HepG2 (cell line): ENCODE results near the gene CASZ1. TPM values are rescaled to one million over a fixed set of nuclear protein-coding genes. Genes with fewer than 3 reads are reported as not detected.

Experiments
- CBX5 ChIP-seq: sonication (generic); formaldehyde crosslinking; IDR thresholded peaks from 2 replicates; pipeline ENCODE4 v1.4.0; 2020; ENCODE audit warnings: missing genetic modification reagents, borderline replicate concordance
- CEBPB ChIP-seq: IDR thresholded peaks from 2 replicates; pipeline ENCODE4 v1.6.1; 2011; ENCODE audit warnings: low read depth, low read length, improper control_type of control experiment, borderline replicate concordance
- ETV6 ChIP-seq: sonication (generic); formaldehyde crosslinking; conservative IDR thresholded peaks from 2 replicates; pipeline ENCODE4 v1.4.0; 2020; ENCODE audit warnings: missing genetic modification reagents
- GZF1 ChIP-seq: sonication (generic); formaldehyde crosslinking; IDR thresholded peaks from 2 replicates; pipeline ENCODE4 v1.5.1; 2020; ENCODE audit warnings: mild to moderate bottlenecking, missing genetic modification reagents
- HMGXB4 ChIP-seq, 2 experiments: sonication (generic) in 1 of 2; formaldehyde crosslinking in 1 of 2; IDR thresholded peaks; 2 replicates each; pipeline versions ENCODE4 v1.4.0 to v1.6.1; 2018 to 2020; ENCODE audit warnings: missing genetic modification reagents in 2 of 2, borderline replicate concordance in 1 of 2, low read depth in 1 of 2, mild to moderate bottlenecking in 1 of 2, missing biosample characterization in 1 of 2
- HOMEZ ChIP-seq: IDR thresholded peaks from 2 replicates; pipeline ENCODE4 v1.6.1; 2016; ENCODE audit warnings: low read depth
- KAT8 ChIP-seq: IDR thresholded peaks from 2 replicates; pipeline ENCODE4 v1.6.1; 2016; ENCODE audit warnings: missing genetic modification reagents, missing compliant biosample characterization
- NCOA2 ChIP-seq: sonication (generic); formaldehyde crosslinking; IDR thresholded peaks from 2 replicates; pipeline ENCODE4 v1.8.0; 2022; ENCODE audit warnings: inconsistent platforms
- NFKB2 ChIP-seq: sonication (generic); formaldehyde crosslinking; IDR thresholded peaks from 2 replicates; pipeline ENCODE4 v1.4.0; 2020; ENCODE audit warnings: missing genetic modification reagents, borderline replicate concordance
- SIN3A ChIP-seq: IDR thresholded peaks from 2 replicates; pipeline ENCODE4 v1.6.1; 2011; ENCODE audit warnings: low read depth, mild to moderate bottlenecking, control low read depth, low read length, borderline replicate concordance
- SP5 ChIP-seq: IDR thresholded peaks from 2 replicates; pipeline ENCODE4 v1.6.1; 2016; ENCODE audit warnings: low read depth, borderline replicate concordance
- TBX2 ChIP-seq: sonication (generic); formaldehyde crosslinking; IDR thresholded peaks from 2 replicates; pipeline ENCODE4 v1.5.0; 2020; ENCODE audit warnings: missing genetic modification reagents, mild to moderate bottlenecking, borderline replicate concordance
- U2AF2 ChIP-seq: fragments of 200-400 bp; formaldehyde crosslinking; IDR thresholded peaks from 2 replicates; pipeline ENCODE4 v1.6.1; 2017; ENCODE audit warnings: low read depth, mild to moderate bottlenecking, low read length
- ZFX ChIP-seq: sonication (generic); formaldehyde crosslinking; IDR thresholded peaks from 2 replicates; pipeline ENCODE4 v1.4.0; 2020; ENCODE audit warnings: mild to moderate bottlenecking, low read depth, missing genetic modification reagents, moderate library complexity
- ZKSCAN1 ChIP-seq: fragments of 150-350 bp; IDR thresholded peaks from 2 replicates; pipeline ENCODE4 v1.6.1; 2014; ENCODE audit warnings: low read length
- ZNF292 ChIP-seq: sonication (generic); formaldehyde crosslinking; IDR thresholded peaks from 2 replicates; pipeline ENCODE4 v1.8.1; 2022; ENCODE audit warnings: mild to moderate bottlenecking, low read depth, missing genetic modification reagents, borderline replicate concordance
- ZNF296 ChIP-seq: sonication (generic); formaldehyde crosslinking; conservative IDR thresholded peaks from 2 replicates; pipeline ENCODE4 v1.5.0; 2020; ENCODE audit warnings: mild to moderate bottlenecking, missing genetic modification reagents
- ZNF550 ChIP-seq: sonication (generic); formaldehyde crosslinking; IDR thresholded peaks from 2 replicates; pipeline ENCODE4 v1.4.0; 2020; ENCODE audit warnings: mild to moderate bottlenecking, missing genetic modification reagents, borderline replicate concordance
- ZNF557 ChIP-seq: sonication (generic); formaldehyde crosslinking; IDR thresholded peaks from 2 replicates; pipeline ENCODE4 v1.4.0; 2020; ENCODE audit warnings: missing genetic modification reagents
- ZNF724P ChIP-seq: sonication (generic); formaldehyde crosslinking; IDR thresholded peaks from 2 replicates; pipeline ENCODE4 v1.8.0; 2022; ENCODE audit warnings: missing genetic modification reagents, borderline replicate concordance
- ZNF747 ChIP-seq: sonication (generic); formaldehyde crosslinking; IDR thresholded peaks from 2 replicates; pipeline ENCODE4 v1.8.1; 2023; ENCODE audit warnings: missing genetic modification reagents, mild to moderate bottlenecking, borderline replicate concordance
- ZNF773 ChIP-seq: sonication (generic); formaldehyde crosslinking; IDR thresholded peaks from 2 replicates; pipeline ENCODE4 v1.4.0; 2020; ENCODE audit warnings: missing genetic modification reagents, borderline replicate concordance
- polyA plus RNA-seq, 8 experiments: library from polyadenylated mRNA; depleted of rRNA in 3 of 8; stranded (reverse) in 7 of 8; unstranded in 1 of 8; fragments of >200 nt; fragmentation: Illumina TruSeq in 4 of 8; extraction: Trizol in 4 of 8; gene quantifications; 2 replicates each; pipeline versions ENCODE4 v1.2.1 to v1.2.3, GENCODE V29; 2011 to 2016; ENCODE audit warnings: low read depth in 4 of 8, missing spikeins in 1 of 8, mixed read lengths in 1 of 8; ENCODE audit not compliant: insufficient read depth in 1 of 8
- total RNA-seq, 5 experiments: library from RNA; depleted of rRNA; stranded (reverse); fragments of >200 nt; fragmentation: Illumina TruSeq; extraction: Trizol; gene quantifications; 2 replicates each; pipeline ENCODE4 v1.2.3, GENCODE V29; 2016; ENCODE audit warnings: low read depth in 1 of 5
- TF ChIP-seq, protein P1 (sequence below): sonication (generic); formaldehyde crosslinking; conservative IDR thresholded peaks from 2 replicates; pipeline ENCODE4 v1.8.0; 2022; ENCODE audit warnings: low read depth, missing genetic modification reagents
- TF ChIP-seq, protein P2 (sequence below): sonication (generic); formaldehyde crosslinking; IDR thresholded peaks from 2 replicates; pipeline ENCODE4 v1.9.0; 2021; ENCODE audit warnings: missing genetic modification reagents, mild to moderate bottlenecking, borderline replicate concordance

Gene CASZ1
- total and polyA plus RNA-seq, 2 of the 13 experiments (the other 11 are each of a cell fraction or from before 2014, with no cell fraction given): 1.9 to 3.7 TPM

DNA sequence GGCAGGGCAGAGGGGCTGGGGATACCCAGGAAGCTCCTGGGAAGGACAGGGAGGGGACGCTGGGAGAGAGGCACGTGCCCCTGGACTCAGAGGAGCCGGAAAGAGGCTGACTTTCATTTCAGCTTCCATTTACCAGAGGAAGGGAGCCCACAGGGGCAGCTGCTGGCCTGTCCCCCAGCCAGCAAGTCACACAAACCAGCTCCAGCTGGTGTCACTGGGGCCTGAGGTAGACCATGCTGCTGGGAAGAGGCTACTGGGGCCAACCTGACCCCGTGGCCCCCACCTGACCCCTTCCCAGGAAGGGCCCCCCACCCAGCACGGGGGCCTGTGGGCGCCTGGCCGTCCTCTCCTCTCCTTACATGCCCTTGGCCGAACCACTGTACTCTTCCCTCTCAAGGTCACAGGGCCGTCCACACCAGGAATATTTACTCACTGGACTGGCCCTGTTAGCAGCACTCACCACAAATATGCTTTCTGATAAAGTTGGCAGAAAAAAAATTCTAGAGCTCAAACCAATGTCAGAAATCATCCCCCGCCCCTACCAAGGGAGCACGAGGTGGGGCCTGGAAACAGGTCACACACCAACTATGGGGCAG is 110.5 kb downstream of the CASZ1 start (continued):
- no peak for TF ChIP-seq HOMEZ (CRISPR knock-in tag)
- no peak for TF ChIP-seq ZNF557
- TF ChIP-seq ETV6 (CRISPR knock-in tag): no peak
- no peak for TF ChIP-seq ZNF773
- no peak for TF ChIP-seq GZF1 (CRISPR knock-in tag)
- no peak; the same call in 1 of the 2 replicates for TF ChIP-seq SP5 (CRISPR knock-in tag)
- TF ChIP-seq CBX5: 0 out of 2 replicates have a peak, but pooled peaks have one; percentile 58
- TF ChIP-seq NFKB2 (CRISPR knock-in tag): no peak; the same call in 1 of the 2 replicates
- TF ChIP-seq, protein P1, sequence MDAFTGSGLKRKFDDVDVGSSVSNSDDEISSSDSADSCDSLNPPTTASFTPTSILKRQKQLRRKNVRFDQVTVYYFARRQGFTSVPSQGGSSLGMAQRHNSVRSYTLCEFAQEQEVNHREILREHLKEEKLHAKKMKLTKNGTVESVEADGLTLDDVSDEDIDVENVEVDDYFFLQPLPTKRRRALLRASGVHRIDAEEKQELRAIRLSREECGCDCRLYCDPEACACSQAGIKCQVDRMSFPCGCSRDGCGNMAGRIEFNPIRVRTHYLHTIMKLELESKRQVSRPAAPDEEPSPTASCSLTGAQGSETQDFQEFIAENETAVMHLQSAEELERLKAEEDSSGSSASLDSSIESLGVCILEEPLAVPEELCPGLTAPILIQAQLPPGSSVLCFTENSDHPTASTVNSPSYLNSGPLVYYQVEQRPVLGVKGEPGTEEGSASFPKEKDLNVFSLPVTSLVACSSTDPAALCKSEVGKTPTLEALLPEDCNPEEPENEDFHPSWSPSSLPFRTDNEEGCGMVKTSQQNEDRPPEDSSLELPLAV: no peak
- no peak for TF ChIP-seq SIN3A
- no peak for TF ChIP-seq U2AF2
- TF ChIP-seq ZNF550 (CRISPR knock-in tag): no peak
- peak; percentile 87 for TF ChIP-seq NCOA2 (CRISPR knock-in tag)
- no peak for TF ChIP-seq ZNF747 (CRISPR knock-in tag)
- TF ChIP-seq HMGXB4 (CRISPR knock-in tag; IDR thresholded peaks at IDR 0.05; ENCODE audit: borderline replicate concordance in 1 of 2, low read depth in 1 of 2): no peak
- no peak for TF ChIP-seq ZNF724P (CRISPR knock-in tag)
- TF ChIP-seq ZKSCAN1: no peak
- TF ChIP-seq ZNF296 (CRISPR knock-in tag): peak; percentile 45; the same call in 1 of the 2 replicates
- TF ChIP-seq ZNF292 (CRISPR knock-in tag): no peak; the same call in 1 of the 2 replicates
- peak; percentile 74 for TF ChIP-seq KAT8 (CRISPR knock-in tag)
- TF ChIP-seq TBX2 (CRISPR knock-in tag): peak; percentile 28
- TF ChIP-seq, protein P2, sequence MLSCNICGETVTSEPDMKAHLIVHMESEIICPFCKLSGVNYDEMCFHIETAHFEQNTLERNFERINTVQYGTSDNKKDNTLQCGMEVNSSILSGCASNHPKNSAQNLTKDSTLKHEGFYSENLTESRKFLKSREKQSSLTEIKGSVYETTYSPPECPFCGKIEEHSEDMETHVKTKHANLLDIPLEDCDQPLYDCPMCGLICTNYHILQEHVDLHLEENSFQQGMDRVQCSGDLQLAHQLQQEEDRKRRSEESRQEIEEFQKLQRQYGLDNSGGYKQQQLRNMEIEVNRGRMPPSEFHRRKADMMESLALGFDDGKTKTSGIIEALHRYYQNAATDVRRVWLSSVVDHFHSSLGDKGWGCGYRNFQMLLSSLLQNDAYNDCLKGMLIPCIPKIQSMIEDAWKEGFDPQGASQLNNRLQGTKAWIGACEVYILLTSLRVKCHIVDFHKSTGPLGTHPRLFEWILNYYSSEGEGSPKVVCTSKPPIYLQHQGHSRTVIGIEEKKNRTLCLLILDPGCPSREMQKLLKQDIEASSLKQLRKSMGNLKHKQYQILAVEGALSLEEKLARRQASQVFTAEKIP (CRISPR knock-in tag): no peak
- no peak; the same call in none of the 2 replicates for TF ChIP-seq ZFX (CRISPR knock-in tag)
- no peak for TF ChIP-seq CEBPB
